DMS53 treated with DMSO at 0.1 percent for 48 hours (cell line): ENCODE data around the gene AFG1L.
"Not testable (repeated sequence)": the region's sequence is repeated elsewhere in the genome, so short reads cannot be mapped to it uniquely, and the experiment has no call there.

Source experiments
- DNase-seq: peaks from one replicate; lab custom pipeline; 2025; ENCODE audit not compliant: unreplicated experiment; lab: John Stamatoyannopoulos, UW

The AFG1L gene

GRCh38 chr6:108407904-108408827 is 113.3 kb downstream of the AFG1L start:
- DNase-seq: no peak

DNA sequence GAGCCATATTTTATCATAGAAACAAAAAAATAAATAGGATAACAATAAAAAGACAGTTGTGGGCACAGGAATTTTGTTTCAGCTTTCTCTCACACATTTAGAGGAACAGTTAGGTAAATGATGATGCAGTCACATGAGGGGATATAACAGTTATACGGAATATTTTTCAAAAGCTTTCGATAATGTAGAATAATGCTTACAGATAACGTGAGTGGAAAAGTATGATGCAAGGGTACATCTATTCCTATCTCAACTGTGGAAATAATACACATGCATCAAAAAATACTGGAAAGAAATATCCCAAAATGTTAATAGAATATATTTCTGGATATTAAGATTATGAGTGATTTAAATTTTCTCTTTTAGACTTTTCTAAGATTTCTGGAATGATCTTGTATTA is 114.0 kb downstream of the AFG1L start:
- DNase-seq: no peak

DNA sequence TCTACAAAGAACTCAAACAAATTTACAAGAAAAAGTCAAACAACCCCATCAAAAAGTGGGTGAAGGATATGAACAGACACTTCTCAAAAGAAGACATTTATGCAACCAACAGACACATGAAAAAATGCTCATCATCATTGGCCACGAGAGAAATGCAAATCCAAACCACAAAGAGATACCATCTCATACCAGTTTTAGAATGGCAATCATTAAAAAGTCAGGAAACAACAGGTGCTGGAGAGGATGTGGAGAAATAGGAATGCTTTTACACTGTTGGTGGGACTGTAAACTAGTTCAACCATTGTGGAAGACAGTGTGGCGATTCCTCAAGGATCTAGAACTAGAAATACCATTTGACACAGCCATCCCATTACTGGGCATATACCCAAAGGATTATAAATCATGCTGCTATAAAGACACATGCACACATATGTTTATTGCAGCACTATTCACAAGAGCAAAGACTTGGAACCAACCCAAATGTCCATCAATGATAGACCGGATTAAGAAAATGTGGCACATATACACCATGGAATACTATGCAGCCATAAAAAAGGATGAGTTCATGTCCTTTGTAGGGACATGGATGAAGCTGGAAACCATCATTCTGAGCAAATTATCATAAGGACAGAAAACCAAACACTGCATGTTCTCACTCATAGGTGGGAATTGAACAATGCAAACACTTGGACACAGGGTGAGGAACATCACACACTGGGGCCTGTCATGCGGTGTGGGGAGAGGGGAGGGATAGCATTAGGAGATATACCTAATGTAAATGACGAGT is 121.4 kb downstream of the AFG1L start:
- not testable (repeated sequence) for DNase-seq

DNA sequence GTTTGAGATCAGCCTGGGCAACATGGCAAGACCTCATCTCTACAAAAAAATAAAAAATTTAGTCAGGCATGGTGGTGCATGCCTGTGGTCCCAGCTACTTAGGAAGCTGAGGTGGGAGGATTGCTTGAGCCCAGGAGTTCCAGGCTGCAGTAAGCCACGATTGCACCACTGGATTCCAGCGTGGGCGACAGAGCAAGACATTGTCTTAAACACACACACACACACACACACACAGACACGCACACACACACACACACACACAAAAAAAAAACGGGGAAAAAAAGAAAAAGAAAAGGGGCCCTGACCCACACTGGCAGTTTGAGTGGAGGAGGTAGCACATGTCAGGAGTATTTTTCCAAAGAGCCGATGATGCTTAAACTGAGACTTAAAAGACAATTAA is 122.2 kb downstream of the AFG1L start:
- DNase-seq: no peak

GRCh38 chr6:108419474-108419873 is 124.6 kb downstream of the AFG1L start:
- no peak for DNase-seq

DNA sequence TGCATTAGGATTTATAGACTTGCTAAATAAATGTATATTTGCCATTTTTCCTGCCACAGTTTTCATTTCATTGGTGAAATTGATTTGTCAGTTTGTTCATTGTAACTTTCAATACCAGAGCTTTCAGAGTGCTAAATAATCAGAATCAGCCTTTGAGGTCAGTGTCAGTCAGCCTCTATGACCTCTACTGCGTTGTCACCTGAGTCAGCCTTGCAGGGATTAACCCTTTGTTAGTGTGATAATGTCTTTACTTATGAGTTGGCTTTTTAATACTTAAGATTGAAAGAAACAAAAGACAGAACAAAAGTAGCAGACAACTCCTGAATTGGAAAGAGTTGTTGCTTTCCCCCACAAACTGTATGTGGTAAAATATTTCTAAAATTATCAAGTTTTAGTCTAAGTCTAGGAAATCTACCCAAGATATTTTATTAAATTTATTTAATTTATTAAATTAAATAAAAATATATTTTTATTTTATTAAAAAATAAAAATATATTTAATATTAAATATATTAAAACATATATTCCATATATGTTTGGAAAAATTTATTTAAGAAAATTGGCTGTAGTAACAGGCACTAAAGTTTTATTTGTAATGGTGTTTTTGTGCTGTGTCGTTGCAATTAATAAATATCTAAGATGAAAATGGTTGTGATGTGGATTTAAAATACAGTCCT is 125.2 kb downstream of the AFG1L start:
- no peak for DNase-seq

GRCh38 chr6:108421366-108421765 is 126.5 kb downstream of the AFG1L start:
- DNase-seq: no peak

DNA sequence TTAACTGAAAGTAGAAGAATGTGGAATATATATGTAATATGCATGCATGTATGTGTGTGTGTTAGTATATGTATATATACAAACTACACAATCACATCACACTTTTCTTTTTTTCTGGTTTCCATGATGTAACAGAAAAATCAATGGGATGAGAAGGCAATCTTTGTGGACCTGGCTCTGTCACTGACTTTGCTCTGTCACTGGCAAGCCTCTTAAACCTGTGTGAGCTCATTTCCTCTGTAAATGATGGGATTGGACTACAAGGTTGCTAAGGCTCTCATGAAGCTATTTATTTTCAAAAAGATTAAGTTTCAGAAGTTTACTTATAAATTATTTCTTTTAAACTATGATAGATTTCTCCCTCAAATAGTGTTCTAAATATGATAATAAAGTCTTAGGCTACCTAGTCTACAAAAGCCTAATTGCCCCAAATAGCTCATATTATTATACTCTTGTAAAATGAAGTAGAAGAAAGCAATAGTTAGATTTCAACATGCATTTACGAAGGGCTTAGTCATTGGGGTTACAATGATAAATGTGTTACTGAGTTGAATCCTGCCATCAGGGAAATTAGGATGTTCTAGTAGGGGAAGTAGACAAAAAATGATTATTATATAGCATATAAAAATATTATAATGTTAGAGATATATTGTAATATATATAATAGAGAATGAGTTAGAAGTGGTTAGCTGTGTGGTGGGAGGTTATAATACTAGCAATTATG is 129.3 kb downstream of the AFG1L start:
- peak; percentile 0 for DNase-seq

- no peak for DNase-seq
Observed at GRCh38 chr6:108425428-108425827, 130.6 kb downstream of the AFG1L start.

DNA sequence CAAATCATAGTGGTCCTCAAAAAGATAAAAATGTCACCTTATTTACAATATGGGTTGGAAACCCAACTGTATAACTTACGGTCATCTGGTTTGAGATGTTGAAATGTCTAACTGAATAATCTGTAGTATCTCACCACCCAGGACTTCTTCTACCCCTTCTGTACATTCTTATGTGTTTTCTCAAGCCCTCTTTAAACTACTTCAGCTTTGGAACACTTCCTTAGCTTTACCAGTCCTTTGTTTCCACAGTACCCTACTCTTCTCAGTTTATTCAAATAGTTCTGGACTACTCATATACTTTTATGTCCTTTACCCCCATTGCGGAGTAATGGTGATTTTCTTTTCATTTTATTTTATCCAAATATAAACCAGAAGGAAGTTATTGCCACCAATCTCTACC is 137.3 kb downstream of the AFG1L start:
- DNase-seq: no peak

- no peak for DNase-seq
Observed at GRCh38 chr6:108432792-108433191, 137.9 kb downstream of the AFG1L start.

DNA sequence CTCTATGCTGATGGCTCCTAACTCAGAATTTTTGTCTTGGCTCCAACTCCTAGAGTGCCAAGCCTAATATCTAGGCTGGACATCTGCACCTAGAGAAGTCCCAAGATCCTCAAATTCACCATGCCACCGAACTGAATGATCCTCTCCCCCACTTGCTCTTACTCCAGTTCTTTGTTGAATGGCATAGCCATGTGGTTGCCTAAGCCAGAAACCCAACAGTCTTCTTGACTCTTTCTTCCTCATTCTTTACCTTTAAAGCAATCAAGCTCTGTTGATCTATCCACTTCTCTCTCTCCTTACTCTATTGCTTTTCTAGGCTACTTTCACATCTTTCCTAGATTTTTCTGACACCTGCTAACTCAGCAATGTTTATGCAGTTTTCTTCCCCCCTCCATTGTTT is 139.4 kb downstream of the AFG1L start:
- DNase-seq: no peak

GRCh38 chr6:108435391-108435790 is 140.5 kb downstream of the AFG1L start:
- no peak for DNase-seq

DNA sequence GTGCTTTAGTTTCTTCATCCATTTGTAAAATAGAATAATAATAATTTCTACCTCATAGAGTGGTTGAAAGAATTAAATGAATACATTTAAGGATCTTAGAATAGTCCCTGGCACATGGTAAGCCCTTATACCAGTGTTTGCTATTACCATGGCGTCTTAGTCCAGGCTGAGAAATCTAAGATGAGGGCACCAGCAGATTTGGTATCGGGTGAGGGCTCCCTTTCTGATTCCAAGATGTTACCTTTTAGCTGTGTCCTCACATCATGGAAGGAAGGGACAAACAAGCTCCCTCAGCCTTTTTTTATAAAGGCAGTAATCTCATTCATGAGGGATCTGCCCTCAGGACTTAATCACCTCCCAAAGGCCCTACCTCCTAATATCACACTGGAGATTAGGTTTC is 141.9 kb downstream of the AFG1L start:
- DNase-seq: no peak

DNA sequence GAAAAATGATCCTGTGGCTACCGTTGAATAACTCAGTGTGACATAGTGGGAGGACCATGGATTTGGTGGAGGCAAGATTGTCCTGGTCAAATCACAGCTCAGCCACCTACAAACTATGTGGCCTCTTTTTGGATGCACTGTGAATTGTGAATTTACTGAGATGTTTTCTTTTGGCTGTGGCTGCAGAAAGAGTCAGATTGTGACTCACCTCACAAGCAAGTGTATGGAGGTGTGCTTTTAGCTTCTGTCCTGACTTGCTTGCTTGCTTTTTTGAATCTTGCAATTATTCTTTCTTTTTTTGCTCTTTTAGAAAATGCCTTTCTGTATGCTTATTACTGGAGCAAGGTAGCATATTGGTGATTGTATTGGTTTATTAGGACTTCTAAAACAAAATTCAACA is 143.0 kb downstream of the AFG1L start:
- no peak for DNase-seq

DNA sequence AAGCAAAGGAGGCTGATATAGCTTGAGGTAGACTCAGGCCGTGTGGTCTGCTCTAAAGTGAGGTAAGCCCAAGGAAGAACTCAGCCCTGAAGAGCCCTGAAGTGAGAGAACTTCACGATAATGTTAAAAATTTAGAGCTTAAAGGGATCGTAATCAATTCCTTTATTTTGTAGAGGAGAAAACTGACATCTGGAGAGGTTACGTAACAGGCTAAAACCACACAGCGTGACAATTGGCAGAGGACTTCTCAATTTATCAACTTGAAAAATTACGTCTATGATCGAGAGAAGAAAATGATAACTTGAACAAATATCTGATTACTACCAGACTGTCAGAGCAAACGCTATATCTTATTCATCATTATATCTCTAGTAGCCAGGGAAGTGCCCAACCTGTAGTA is 144.1 kb downstream of the AFG1L start:
- no peak for DNase-seq

- no peak for DNase-seq
Observed at GRCh38 chr6:108441141-108441540, 146.3 kb downstream of the AFG1L start.

- no peak for DNase-seq
Observed at GRCh38 chr6:108442770-108443520, 148.1 kb downstream of the AFG1L start.

- no peak for DNase-seq
Observed at GRCh38 chr6:108446629-108447150, 151.8 kb downstream of the AFG1L start.

DNA sequence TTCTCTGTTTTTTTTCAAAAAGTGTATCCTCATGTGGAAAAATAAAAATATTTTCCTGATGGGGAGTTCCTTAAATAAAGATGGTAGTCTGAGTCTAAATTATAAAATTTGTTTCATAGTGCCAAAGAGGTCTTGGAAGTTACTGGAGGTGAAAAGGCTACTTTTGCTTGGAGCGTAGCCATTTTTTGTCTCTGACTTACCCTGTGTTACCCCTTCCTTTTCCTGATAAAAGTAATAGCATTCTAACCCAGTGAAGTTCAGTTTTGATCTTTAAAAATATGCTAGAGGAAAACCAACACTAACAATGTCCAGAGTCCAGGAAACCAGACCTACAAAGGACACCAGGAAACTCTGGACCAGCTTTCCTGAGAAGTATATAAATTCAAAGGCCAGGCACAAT is 153.6 kb downstream of the AFG1L start:
- DNase-seq: no peak
